ENCODE results near the gene GATB.

Gene GATB

DNA sequence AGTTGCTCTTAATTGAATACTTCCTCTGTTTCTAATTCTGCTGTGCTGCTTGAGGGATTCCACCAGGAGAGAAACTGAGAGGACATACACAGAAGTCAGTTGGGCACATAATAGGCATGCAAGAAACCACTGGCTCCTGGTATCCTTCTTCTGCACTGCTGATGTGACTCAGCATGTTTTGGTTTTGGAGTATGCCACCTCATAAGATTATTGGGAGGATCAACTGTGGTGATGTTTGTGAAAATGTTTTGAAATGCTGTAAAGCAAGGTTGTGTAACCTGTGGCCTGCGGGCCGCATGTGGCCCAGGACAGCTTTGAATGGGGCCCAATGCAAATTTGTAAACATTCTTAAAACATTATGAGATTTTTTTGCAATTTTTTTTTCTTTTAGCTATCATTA lies 119.6 kb downstream of the GATB start:
- DNase-seq = no peak

DNA sequence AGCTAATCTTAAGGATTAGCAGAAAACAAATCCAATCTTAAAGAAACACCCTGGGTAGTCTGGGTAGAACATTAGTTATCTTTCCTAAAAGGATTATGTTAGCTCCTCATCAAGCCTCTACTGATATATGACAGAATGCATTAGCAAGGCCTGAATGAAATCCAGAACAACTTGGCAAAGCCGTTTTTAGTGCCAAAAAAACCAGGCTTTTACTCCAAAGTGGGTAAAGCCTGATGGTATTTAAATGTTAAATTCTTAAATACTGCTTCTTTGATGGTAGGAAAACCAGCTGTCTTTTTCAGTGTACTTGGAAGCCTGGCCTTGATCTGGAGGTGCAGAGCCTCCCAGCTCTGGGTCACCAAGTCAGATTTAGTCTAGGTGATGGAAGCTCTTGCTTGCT lies 120.4 kb downstream of the GATB start:
- no peak for DNase-seq

GRCh38 chr4:151638295-151638858 lies 122.4 kb downstream of the GATB start:
- DNase-seq = no peak

- DNase-seq = no peak
Observed at GRCh38 chr4:151631349-151631748, 129.5 kb downstream of the GATB start.

DNA sequence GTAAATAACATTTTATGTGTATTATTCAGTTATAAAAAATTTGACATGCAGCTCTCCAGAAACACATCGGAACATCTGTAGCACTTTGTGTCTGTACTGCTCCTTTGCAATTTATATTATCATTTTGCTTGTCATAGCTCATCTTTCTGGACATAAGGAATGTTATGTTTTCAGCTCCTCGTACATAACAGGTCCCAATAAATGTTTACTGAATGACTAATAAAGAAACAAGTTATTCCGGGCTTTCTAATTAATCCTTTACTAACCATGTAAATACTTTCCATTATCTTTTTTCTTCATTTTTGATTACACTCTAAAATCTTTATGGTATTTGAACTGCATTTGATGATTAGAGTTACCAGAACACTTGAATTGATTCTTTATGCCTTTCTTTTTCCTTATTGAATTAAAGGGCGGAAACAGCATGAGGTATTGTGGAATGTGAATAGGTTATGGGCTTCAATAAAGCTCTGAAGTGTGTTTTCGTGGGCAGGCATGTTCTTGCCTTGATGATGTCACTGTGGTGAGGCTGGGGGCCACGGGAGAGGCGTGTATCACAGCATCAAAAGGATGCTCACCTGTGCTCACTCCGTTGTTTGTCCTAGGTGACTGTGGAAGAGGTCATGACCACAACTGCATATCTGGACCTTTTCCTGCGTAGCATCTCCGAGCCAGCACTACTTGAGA lies 131.6 kb downstream of the GATB start:
- DNase-seq = no peak

GRCh38 chr4:151628001-151628608 lies 132.7 kb downstream of the GATB start:
- DNase-seq = no peak

DNA sequence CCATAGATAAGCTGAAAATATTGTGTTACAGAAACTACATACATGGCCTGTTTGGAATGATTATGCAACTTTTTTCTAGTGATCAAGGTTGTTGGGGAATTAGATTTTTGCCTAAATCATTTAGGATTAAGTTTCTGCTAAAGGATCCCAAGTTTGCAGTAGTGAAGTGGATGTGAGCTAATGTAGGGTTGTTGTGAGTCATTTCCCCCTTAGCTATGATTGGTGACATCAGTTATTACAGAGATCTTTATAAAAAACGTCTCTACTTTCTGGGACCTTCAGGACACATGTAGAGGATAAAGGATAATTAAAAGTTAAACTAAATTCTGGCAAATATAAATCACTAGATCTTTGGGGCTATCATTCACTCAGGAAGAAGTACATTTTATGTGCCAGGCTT lies 133.3 kb downstream of the GATB start:
- no peak for DNase-seq

DNA sequence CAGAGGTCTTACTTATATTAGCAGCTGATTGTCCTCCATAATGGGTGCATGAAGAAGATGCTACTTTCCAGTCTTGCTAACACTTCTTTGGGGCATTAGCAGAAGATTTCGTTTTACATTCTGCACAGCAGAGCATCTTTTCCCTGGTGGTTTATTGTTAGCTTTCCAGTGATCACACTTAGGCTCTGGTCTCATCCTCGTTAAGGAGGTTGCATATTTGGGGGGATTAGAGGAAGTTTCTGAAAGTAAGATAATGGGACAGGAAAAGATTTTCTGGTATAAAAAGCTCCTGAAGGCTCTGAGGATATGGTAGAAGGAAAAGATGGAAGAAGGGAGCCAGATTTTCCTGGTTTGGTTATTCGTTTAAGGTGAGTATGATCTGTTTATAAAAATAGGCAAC lies 134.1 kb downstream of the GATB start:
- DNase-seq = no peak

- DNase-seq = no peak
Observed at GRCh38 chr4:151626228-151626627, 134.6 kb downstream of the GATB start.

DNA sequence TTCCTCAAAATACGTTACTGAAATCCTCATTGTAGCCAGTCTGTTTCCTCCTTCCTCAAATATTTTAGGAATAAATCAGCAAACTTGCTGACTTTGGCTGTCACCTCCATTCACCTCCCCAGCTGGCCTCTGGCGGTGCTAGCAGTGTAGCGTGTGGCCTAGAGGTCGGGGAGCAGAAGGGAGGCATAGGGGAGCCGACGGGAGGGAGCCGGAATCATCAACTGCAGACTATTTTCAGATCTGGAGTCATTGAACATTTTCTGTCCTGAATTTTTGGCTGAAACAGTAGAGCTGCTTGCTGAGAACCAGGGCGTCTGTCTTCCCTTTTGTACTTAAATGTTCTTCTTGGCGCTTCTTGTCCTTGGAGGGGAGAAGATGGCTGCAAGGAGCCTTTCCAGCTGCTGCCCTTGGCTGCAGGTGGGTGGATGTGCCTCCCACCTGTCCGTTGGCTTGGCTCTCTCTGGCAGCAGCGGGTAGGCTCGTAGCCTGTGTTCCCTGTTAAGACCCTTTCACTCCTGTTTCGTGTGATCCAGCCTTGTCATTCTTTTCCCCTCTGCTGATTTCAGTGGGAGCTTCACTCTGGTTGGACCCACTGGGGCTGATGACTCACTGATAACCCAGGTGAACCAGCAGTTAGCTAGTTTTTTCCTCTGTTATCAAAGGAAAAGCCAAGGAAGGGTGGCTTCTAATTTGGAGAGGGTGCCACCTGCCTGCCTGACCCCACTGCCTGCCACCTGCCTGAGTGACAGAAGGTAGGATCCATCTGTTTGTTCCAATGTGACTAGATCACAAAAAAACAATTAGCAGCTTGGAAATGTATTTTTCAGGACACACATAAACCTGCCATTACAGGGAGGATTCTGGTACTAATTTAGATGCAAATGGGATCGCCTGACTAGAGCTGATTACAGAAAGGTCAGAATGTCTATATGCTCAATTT lies 135.9 kb downstream of the GATB start:
- no peak for DNase-seq
